ENCODE data around the gene CCDC8.
"Not testable (repeated sequence)": the region's sequence is repeated elsewhere in the genome, so short reads cannot be mapped to it uniquely, and the experiment has no call there.

The CCDC8 gene

GRCh38 chr19:46427518-46428045 lies 14.2 kb upstream of the CCDC8 start:
- DNase-seq: peak in 1 of 14 donors; percentile 44

- peak in 13 of 14 donors; percentile 12 to 81 (median 70) for DNase-seq
These were observed 13.3 kb upstream of the CCDC8 start for GRCh38 chr19:46426506-46427162.

GRCh38 chr19:46426035-46426505 lies 12.7 kb upstream of the CCDC8 start:
- peak in 1 of 14 donors; percentile 48 for DNase-seq

- no peak for DNase-seq
These were observed 9.8 kb upstream of the CCDC8 start for GRCh38 chr19:46423188-46423587.

- DNase-seq: no peak
These were observed 9.0 kb upstream of the CCDC8 start for GRCh38 chr19:46422344-46422743.

- DNase-seq: no peak
These were observed 6.7 kb upstream of the CCDC8 start for GRCh38 chr19:46420056-46420455.

GRCh38 chr19:46415804-46416709 lies 2.7 kb upstream of the CCDC8 start:
- peak in 11 of 14 donors; percentile 7 to 79 (median 55) for DNase-seq

GRCh38 chr19:46414899-46415298 lies 1.5 kb upstream of the CCDC8 start:
- not testable (repeated sequence) for DNase-seq

GRCh38 chr19:46412650-46413261 lies 608 bp downstream of the CCDC8 start:
- DNase-seq: no peak

GRCh38 chr19:46411925-46412649 lies 1.3 kb downstream of the CCDC8 start:
- no peak for DNase-seq

- no peak for DNase-seq
These were observed 2.1 kb downstream of the CCDC8 start for GRCh38 chr19:46411088-46411924.

- no peak for DNase-seq
These were observed 2.9 kb downstream of the CCDC8 start for GRCh38 chr19:46410205-46411087.

GRCh38 chr19:46409191-46409590 lies 4.2 kb downstream of the CCDC8 start:
- no peak for DNase-seq

GRCh38 chr19:46408664-46409039 lies 4.7 kb downstream of the CCDC8 start:
- DNase-seq: peak in 7 of 14 donors; percentile 28 to 62 (median 38)

- no peak for DNase-seq
These were observed 5.3 kb downstream of the CCDC8 start for GRCh38 chr19:46407856-46408663.

- no peak for DNase-seq
These were observed 6.4 kb downstream of the CCDC8 start for GRCh38 chr19:46406976-46407375.

GRCh38 chr19:46404753-46405468 lies 8.5 kb downstream of the CCDC8 start:
- DNase-seq: no peak

GRCh38 chr19:46404055-46404752 lies 9.2 kb downstream of the CCDC8 start:
- peak in 4 of 14 donors; percentile 27 to 48 (median 40) for DNase-seq

Measured in C1 segment of cervical spinal cord (tissue), 14 donors.